GM12878 (cell line): ENCODE measurements around the gene LDLRAD4. TPM values are rescaled to one million over a fixed set of nuclear protein-coding genes. Genes with fewer than 3 reads are reported as not detected.

ENCODE experiments used
- ATAC-seq: fragments of 200-7000 bp; cut with Tn5 transposase; 3 replicates; pipeline ENCODE4 v1.9.1; 2020; ENCODE audit warnings: mild to moderate bottlenecking, moderate library complexity
- BruUV-seq: library from RNA; stranded (reverse); fragments of 400-500 nt; replicated peaks from 2 replicates; lab custom pipeline; 2021; lab: Mats Ljungman, UMichigan
- CTCF ChIA-PET: fragments of 300-600 bp; sonication (Branson Sonifier 250); formaldehyde crosslinking; extraction: SDS; loops from one replicate; lab custom pipeline; 2021; ENCODE audit warnings: inconsistent platforms; lab: Yijun Ruan, JAX
- POLR2A ChIA-PET: fragments of 350-600 bp; formaldehyde crosslinking; extraction: SDS; loops from one replicate; lab custom pipeline; 2021; ENCODE audit warnings: inconsistent platforms; lab: Charles Lee
- RAD21 ChIA-PET: fragments of 300-600 bp; sonication (Branson Sonifier 250); formaldehyde crosslinking; loops from one replicate; lab custom pipeline; 2023; ENCODE audit warnings: antibody characterized with exemption; ENCODE audit not compliant: unreplicated experiment; lab: Charles Lee
- SMC1A ChIA-PET: fragments of 300-600 bp; sonication (Branson Sonifier 250); formaldehyde crosslinking; loops from one replicate; lab custom pipeline; 2023; ENCODE audit not compliant: unreplicated experiment, uncharacterized antibody; lab: Charles Lee
- DNase-seq: peaks from one replicate; pipeline ENCODE4 v3.0.0-alpha.2; 2011; ENCODE audit warnings: low read depth, low spot score
- FAIRE-seq: peaks from 3 replicates; lab custom pipeline; 2011; peaks lifted over from hg19 to GRCh38; lab: Jason Lieb, UNC
- H2AFZ ChIP-seq: 2 replicates; pipeline ENCODE4 v1.6.0; 2011; ENCODE audit warnings: low read depth, low read length, control low read depth; ENCODE audit not compliant: control insufficient read depth
- H3K27ac ChIP-seq: 2 replicates; pipeline ENCODE4 v1.5.1; 2011; ENCODE audit warnings: control low read depth; ENCODE audit not compliant: control insufficient read depth, insufficient read depth
- H3K27me3 ChIP-seq, 2 experiments: replicated peaks in 1 of 2; 2 replicates each; pipeline versions ENCODE4 v1.6.0 to v1.6.1; 2011; ENCODE audit warnings: low read length in 1 of 2; ENCODE audit not compliant: control insufficient read depth in 2 of 2, insufficient read depth in 2 of 2
- H3K36me3 ChIP-seq, 2 experiments: 2 replicates each; pipeline ENCODE4 v1.5.1; 2011; ENCODE audit warnings: low read length in 1 of 2; ENCODE audit not compliant: control insufficient read depth in 2 of 2, insufficient read depth in 2 of 2
- H3K4me1 ChIP-seq: 2 replicates; pipeline ENCODE4 v1.6.1; 2011; ENCODE audit warnings: mild to moderate bottlenecking, low read length, moderate library complexity, mixed read lengths; ENCODE audit not compliant: control insufficient read depth, insufficient read depth
- H3K4me2 ChIP-seq: 2 replicates; pipeline ENCODE4 v1.6.0; 2011; ENCODE audit warnings: control low read depth; ENCODE audit not compliant: control insufficient read depth, insufficient read depth
- H3K4me3 ChIP-seq: fragments of 200-600 bp; sonication (generic); 2 replicates; pipeline ENCODE4 v1.5.1; 2016
- H3K79me2 ChIP-seq: 2 replicates; pipeline ENCODE4 v1.6.0; 2011; ENCODE audit warnings: low read length; ENCODE audit not compliant: control insufficient read depth, insufficient read depth
- H3K9ac ChIP-seq: 2 replicates; pipeline ENCODE4 v1.8.0; 2011; ENCODE audit warnings: low read length, control low read depth, mixed read lengths; ENCODE audit not compliant: control insufficient read depth, insufficient read depth
- H3K9me3 ChIP-seq: replicated peaks from 3 replicates; pipeline ENCODE4 v1.5.1; 2011; ENCODE audit warnings: mild to moderate bottlenecking, low read length; ENCODE audit not compliant: control insufficient read depth, insufficient read depth
- H4K20me1 ChIP-seq: 2 replicates; pipeline ENCODE4 v1.6.0; 2011; ENCODE audit not compliant: control insufficient read depth, insufficient read depth
- ATF2 ChIP-seq: IDR thresholded peaks from 2 replicates; pipeline ENCODE4 v1.6.1; 2012; ENCODE audit warnings: low read length, inconsistent platforms
- BCL3 ChIP-seq: IDR thresholded peaks from 2 replicates; pipeline ENCODE4 v1.6.1; 2011; ENCODE audit warnings: borderline replicate concordance, low read depth, mild to moderate bottlenecking, moderate library complexity, low read length; ENCODE audit not compliant: insufficient read depth, poor library complexity, severe bottlenecking
- CEBPZ ChIP-seq: fragments of 150-350 bp; IDR thresholded peaks from 2 replicates; pipeline ENCODE4 v1.6.1; 2016; ENCODE audit warnings: low read depth, low read length
- JUNB ChIP-seq: IDR thresholded peaks from 2 replicates; pipeline ENCODE4 v1.6.1; 2016; ENCODE audit warnings: antibody characterized with exemption, mild to moderate bottlenecking
- JUND ChIP-seq: IDR thresholded peaks from 2 replicates; pipeline ENCODE4 v1.6.1; 2012; ENCODE audit warnings: low read depth, mild to moderate bottlenecking, low read length, improper control_type of control experiment, moderate library complexity
- MEF2A ChIP-seq: IDR thresholded peaks from 2 replicates; pipeline ENCODE4 v1.6.1; 2011; ENCODE audit warnings: low read depth, mild to moderate bottlenecking, low read length, moderate library complexity; ENCODE audit not compliant: insufficient read depth
- MTA3 ChIP-seq: IDR thresholded peaks from 2 replicates; pipeline ENCODE4 v1.6.1; 2012; ENCODE audit warnings: low read length, inconsistent platforms, borderline replicate concordance
- RBBP5 ChIP-seq: fragments of 200-600 bp; sonication (generic); conservative IDR thresholded peaks from 2 replicates; pipeline ENCODE4 v1.6.1; 2016
- SUPT20H ChIP-seq: IDR thresholded peaks from 2 replicates; pipeline ENCODE4 v1.6.1; 2011; ENCODE audit warnings: low read depth, mild to moderate bottlenecking, low read length, moderate library complexity, borderline replicate concordance; ENCODE audit not compliant: control insufficient read depth
- in situ Hi-C: fragments of 300-500 bp; cut with MboI; formaldehyde crosslinking; loops from 9 replicates; pipeline ENCODE4 v1.14.3; 2018; ENCODE audit warnings: mixed read lengths
- intact Hi-C: fragments of 100-400 bp; cut with micrococcal nuclease; formaldehyde crosslinking; loops from one replicate; pipeline ENCODE4 v1.14.2; 2022; ENCODE audit not compliant: unreplicated experiment
- polyA plus RNA-seq, 11 experiments: library from polyadenylated mRNA; depleted of rRNA in 4 of 11; unstranded in 6 of 11; stranded (reverse) in 5 of 11; fragments of >200 nt; fragmentation: Nextera tagmentation in 4 of 11; fragmentation: Illumina TruSeq in 1 of 11; extraction: Ambion mirVana in 4 of 11; extraction: Trizol in 1 of 11; gene quantifications; 1 replicate in 1 of 11; 2 replicates in 10 of 11; pipeline versions ENCODE4 v1.2.1 to v1.2.3, GENCODE V29; 2011 to 2016; ENCODE audit warnings: inconsistent platforms in 2 of 11, missing spikeins in 2 of 11, low read depth in 1 of 11
- total RNA-seq, 4 experiments: library from RNA; depleted of rRNA in 3 of 4; stranded (reverse); fragments of >200 nt in 3 of 4; fragmentation: Illumina TruSeq in 1 of 4; extraction: Trizol in 1 of 4; gene quantifications; 2 replicates each; pipeline versions ENCODE4 v1.2.1 to v1.2.3, GENCODE V29; 2013 to 2021

Gene LDLRAD4
- total and polyA plus RNA-seq, 10 of the 15 experiments (the other 5 are each of a cell fraction or from before 2014, with no cell fraction given): 2.7 to 16.8 (median 11.2) TPM

- ATAC-seq: no peak
- Histone ChIP-seq H2AFZ (no peak overlapping the region), H4K20me1 (no peaks in the 10 kb centered on the region), H3K27ac (no peak overlapping the region), H3K4me3 (no peak overlapping the region), H3K4me1 (no peaks in the 10 kb centered on the region; the same call in 1 of the 2 replicates), H3K9me3 (no peaks in the 10 kb centered on the region), H3K27me3 (peaks cover 0 to 2% of the 10 kb centered on the region in 2 experiments; a peak in 2 of 4 replicates), H3K79me2 (no peaks in the 10 kb centered on the region), H3K9ac (no peak overlapping the region), H3K36me3 (no peaks in the 10 kb centered on the region), H3K4me2 (no peak overlapping the region)
- BruUV-seq: no TSS peak
- TF ChIP-seq SUPT20H (no peak), ATF2 (no peak), MTA3 (no peak), RBBP5 (no peak), MEF2A (no peak), JUND (no peak), JUNB (no peak), BCL3 (no peak), CEBPZ (no peak)
- DNase-seq: no peak
- ChIA-PET SMC1A (no interaction called here), CTCF (interaction anchor here (0.8 to 1.6 kb wide), 2 partner anchors 24 to 320 kb away, joined by 3 to 6 read pairs; no protein-coding TSS in a partner anchor), POLR2A (interaction anchor here (0.7 kb wide), 1 partner anchor 34 kb away, joined by 5 read pairs; no protein-coding TSS in a partner anchor), RAD21 (no interaction called here)
- intact Hi-C loops: loop anchor here (10.0 kb wide), 1 partner anchor 322 kb away; the partner anchor contains the start of gene LDLRAD4
- FAIRE-seq: no peak
- in situ Hi-C loops: no loop called here
These were observed 318.0 kb downstream of the LDLRAD4 start for GRCh38 chr18:13536578-13536977.
